Measurements from ENCODE around the gene MYZAP.
A peak's percentile ranks its signal among the peaks of the same experiment; 100 is the strongest.

MYZAP gene

GRCh38 chr15:57731530-57732103 lies 139.9 kb downstream of the MYZAP start:
- no peaks in the 10 kb centered on the region for H3K9me3 ChIP-seq (ENCODE audit: insufficient read depth, low read length, severe bottlenecking)
- ATAC-seq (ENCODE audit: insufficient read depth, low read depth) (no peak), DNase-seq (no peak)
- H3K9ac ChIP-seq (ENCODE audit: low read depth, low read length): no peak overlapping the region
- no peaks in the 10 kb centered on the region for H3K27me3 ChIP-seq (ENCODE audit: insufficient read depth, low read length, poor library complexity)
- H3K4me2 ChIP-seq (ENCODE audit: insufficient read depth, low read length): no peak overlapping the region
- H2AFZ ChIP-seq (ENCODE audit: low read depth, low read length): no peak overlapping the region
- no peaks in the 10 kb centered on the region for H3K36me3 ChIP-seq (ENCODE audit: insufficient read depth, low read length)
- no peaks in the 10 kb centered on the region for H3K4me1 ChIP-seq (ENCODE audit: insufficient read depth, low read length)
- H3K4me3 ChIP-seq (ENCODE audit: low read depth in 1 of 2, low read length in 2 of 2): no peak overlapping the region
- H3K27ac ChIP-seq (ENCODE audit: low read length): no peak overlapping the region
- TF ChIP-seq CTCF (IDR thresholded peaks at IDR 0.05; ENCODE audit: borderline replicate concordance, extremely low read depth, low read length, poor library complexity, severe bottlenecking) (no peak), EZH2 (IDR thresholded peaks at IDR 0.05; ENCODE audit: borderline replicate concordance, low read depth, low read length, severe bottlenecking) (no peak)
- no peaks in the 10 kb centered on the region for H3K79me2 ChIP-seq (ENCODE audit: insufficient read depth, low read length)
- H4K20me1 ChIP-seq (ENCODE audit: insufficient read depth, low read length): no peaks in the 10 kb centered on the region

GRCh38 chr15:57732526-57733331 lies 141.0 kb downstream of the MYZAP start:
- Histone ChIP-seq H2AFZ (ENCODE audit: low read depth, low read length) (no peak overlapping the region), H3K4me2 (ENCODE audit: insufficient read depth, low read length) (no peak overlapping the region), H3K9ac (ENCODE audit: low read depth, low read length) (no peak overlapping the region), H3K4me3 (ENCODE audit: low read depth in 1 of 2, low read length in 2 of 2) (no peak overlapping the region), H3K27ac (ENCODE audit: low read length) (no peak overlapping the region), H3K4me1 (ENCODE audit: insufficient read depth, low read length) (no peaks in the 10 kb centered on the region), H3K9me3 (ENCODE audit: insufficient read depth, low read length, severe bottlenecking) (no peaks in the 10 kb centered on the region), H4K20me1 (ENCODE audit: insufficient read depth, low read length) (no peaks in the 10 kb centered on the region), H3K27me3 (ENCODE audit: insufficient read depth, low read length, poor library complexity) (no peaks in the 10 kb centered on the region), H3K36me3 (ENCODE audit: insufficient read depth, low read length) (no peaks in the 10 kb centered on the region), H3K79me2 (ENCODE audit: insufficient read depth, low read length) (no peaks in the 10 kb centered on the region)
- peak; percentile 46 for DNase-seq
- TF ChIP-seq EZH2 (IDR thresholded peaks at IDR 0.05; ENCODE audit: borderline replicate concordance, low read depth, low read length, severe bottlenecking) (no peak), CTCF (IDR thresholded peaks at IDR 0.05; ENCODE audit: borderline replicate concordance, extremely low read depth, low read length, poor library complexity, severe bottlenecking) (peak; percentile 83)
- 0 out of 3 replicates have a peak, but pooled peaks have one; percentile 48 for ATAC-seq (ENCODE audit: insufficient read depth, low read depth)

- H3K36me3 ChIP-seq (ENCODE audit: insufficient read depth, low read length): no peaks in the 10 kb centered on the region
- no peak for TF ChIP-seq CTCF (IDR thresholded peaks at IDR 0.05; ENCODE audit: borderline replicate concordance, extremely low read depth, low read length, poor library complexity, severe bottlenecking)
- TF ChIP-seq EZH2 (IDR thresholded peaks at IDR 0.05; ENCODE audit: borderline replicate concordance, low read depth, low read length, severe bottlenecking): no peak
- DNase-seq (no peak), ATAC-seq (ENCODE audit: insufficient read depth, low read depth) (no peak)
- H3K4me3 ChIP-seq (ENCODE audit: low read depth in 1 of 2, low read length in 2 of 2): no peak overlapping the region
- H3K27me3 ChIP-seq (ENCODE audit: insufficient read depth, low read length, poor library complexity): no peaks in the 10 kb centered on the region
- H3K9me3 ChIP-seq (ENCODE audit: insufficient read depth, low read length, severe bottlenecking): no peaks in the 10 kb centered on the region
- no peaks in the 10 kb centered on the region for H3K4me1 ChIP-seq (ENCODE audit: insufficient read depth, low read length)
- H3K4me2 ChIP-seq (ENCODE audit: insufficient read depth, low read length): no peak overlapping the region
- no peaks in the 10 kb centered on the region for H3K79me2 ChIP-seq (ENCODE audit: insufficient read depth, low read length)
- no peaks in the 10 kb centered on the region for H4K20me1 ChIP-seq (ENCODE audit: insufficient read depth, low read length)
- H2AFZ ChIP-seq (ENCODE audit: low read depth, low read length): no peak overlapping the region
- H3K9ac ChIP-seq (ENCODE audit: low read depth, low read length): no peak overlapping the region
- H3K27ac ChIP-seq (ENCODE audit: low read length): no peak overlapping the region
Observed at GRCh38 chr15:57734860-57735259, 143.2 kb downstream of the MYZAP start.
